ENCODE measurements around the gene TTLL3.
"Not testable (repeated sequence)": the region's sequence is repeated elsewhere in the genome, so short reads cannot be mapped to it uniquely, and the experiment has no call there.

TTLL3 gene

GRCh38 chr3:9838856-9839255, 28.8 kb downstream of the TTLL3 start:
- DNase-seq: no peak

- DNase-seq: no peak
Measured at GRCh38 chr3:9841015-9841414, 31.0 kb downstream of the TTLL3 start.

- peak; percentile 92 to 98 for DNase-seq
Measured at GRCh38 chr3:9843715-9844438, 33.8 kb downstream of the TTLL3 start, which contains the start of gene RPUSD3. TSS of gene RPUSD3 (minus strand) at chr3:9844008. CDS start at chr3:9843990, 18 bp downstream.

GRCh38 chr3:9846231-9846630, 36.2 kb downstream of the TTLL3 start:
- no peak for DNase-seq

- no peak for DNase-seq
Measured at GRCh38 chr3:9846931-9847488, 36.9 kb downstream of the TTLL3 start.

- DNase-seq: not testable (repeated sequence)
Measured at GRCh38 chr3:9847870-9848269, 37.8 kb downstream of the TTLL3 start.

- DNase-seq: not testable (repeated sequence)
Measured at GRCh38 chr3:9848860-9849259, 38.8 kb downstream of the TTLL3 start.

- DNase-seq: not testable (repeated sequence)
Measured at GRCh38 chr3:9851383-9851782, 41.3 kb downstream of the TTLL3 start.

- DNase-seq: not testable (repeated sequence)
Measured at GRCh38 chr3:9851926-9852325, 41.9 kb downstream of the TTLL3 start.

- DNase-seq: no peak
Measured at GRCh38 chr3:9852528-9852927, 42.5 kb downstream of the TTLL3 start.

GRCh38 chr3:9854291-9854940, 44.4 kb downstream of the TTLL3 start:
- not testable (repeated sequence) for DNase-seq

- no peak for DNase-seq
Measured at GRCh38 chr3:9855594-9855993, 45.5 kb downstream of the TTLL3 start.

GRCh38 chr3:9859530-9860025, 49.5 kb downstream of the TTLL3 start:
- DNase-seq: no peak

GRCh38 chr3:9861201-9861600, 51.1 kb downstream of the TTLL3 start:
- no peak for DNase-seq

- DNase-seq: no peak
Measured at GRCh38 chr3:9861626-9862130, 51.6 kb downstream of the TTLL3 start.

GRCh38 chr3:9862391-9863057, 52.5 kb downstream of the TTLL3 start:
- peak; percentile 24 to 29 for DNase-seq

GRCh38 chr3:9863058-9863772, 53.2 kb downstream of the TTLL3 start:
- no peak for DNase-seq

GRCh38 chr3:9864200-9864927, 54.3 kb downstream of the TTLL3 start:
- DNase-seq: no peak

- DNase-seq: not testable (repeated sequence)
Measured at GRCh38 chr3:9865125-9865637, 55.1 kb downstream of the TTLL3 start.

- DNase-seq: no peak
Measured at GRCh38 chr3:9866639-9867038, 56.6 kb downstream of the TTLL3 start.

GRCh38 chr3:9867106-9867505, 57.0 kb downstream of the TTLL3 start:
- no peak for DNase-seq

Measured in stimulated activated CD4-positive, alpha-beta T cell treated with anti-CD3 and anti-CD28 coated beads, Interleukin-4, amount 100 ng/mL, for 4 hours (primary cell).